G401 (cell line): ENCODE data around the gene MAFF. TPM values are rescaled to one million over a fixed set of nuclear protein-coding genes. Genes with fewer than 3 reads are reported as not detected.
A peak's percentile ranks its signal among the peaks of the same experiment; 100 is the strongest.

Source experiments
- DNase-seq: peaks from one replicate; pipeline ENCODE4 v3.0.0-alpha.2; 2015; ENCODE audit warnings: low spot score
- in situ Hi-C: cut with HindIII; loops from 2 replicates; pipeline ENCODE4 v1.10.0; 2016; ENCODE audit warnings: low sequenced_read_pairs, mixed read lengths
- total RNA-seq: library from RNA; depleted of rRNA; stranded (reverse); fragments of >200 nt; shearing (Covaris generic); gene quantifications from 2 replicates; pipeline ENCODE4 v1.2.3, GENCODE V29; 2014

The MAFF gene
- total RNA-seq, 1 experiment from 2014 or later: 11.9 TPM

GRCh38 chr22:38201371-38201710 lies 453 bp upstream of the MAFF start:
- in situ Hi-C loops: no loop called here

GRCh38 chr22:38202437-38203089 lies 769 bp downstream of the MAFF start:
- in situ Hi-C loops: no loop called here
- no peak for DNase-seq

More at GRCh38 chr22:38201371-38201710, 453 bp upstream of the MAFF start:
- DNase-seq: no peak

- no peak for DNase-seq
- in situ Hi-C loops: no loop called here
Observed at GRCh38 chr22:38203090-38203810, 1.5 kb downstream of the MAFF start.

GRCh38 chr22:38203855-38204514 lies 2.2 kb downstream of the MAFF start:
- DNase-seq: no peak
- in situ Hi-C loops: no loop called here

GRCh38 chr22:38204784-38205183 lies 3.0 kb downstream of the MAFF start:
- DNase-seq: no peak
- in situ Hi-C loops: no loop called here

GRCh38 chr22:38205261-38206128 lies 3.7 kb downstream of the MAFF start:
- in situ Hi-C loops: no loop called here

GRCh38 chr22:38207898-38208432 lies 6.2 kb downstream of the MAFF start:
- in situ Hi-C loops: no loop called here
- DNase-seq: no peak

More at GRCh38 chr22:38205261-38206128, 3.7 kb downstream of the MAFF start:
- no peak for DNase-seq

- in situ Hi-C loops: no loop called here
Observed at GRCh38 chr22:38208551-38208968, 6.8 kb downstream of the MAFF start.

GRCh38 chr22:38211556-38211955 lies 9.8 kb downstream of the MAFF start:
- in situ Hi-C loops: no loop called here
- no peak for DNase-seq

More at GRCh38 chr22:38208551-38208968, 6.8 kb downstream of the MAFF start:
- no peak for DNase-seq

- in situ Hi-C loops: no loop called here
Observed at GRCh38 chr22:38212442-38212841, 10.6 kb downstream of the MAFF start.

GRCh38 chr22:38213319-38213989 lies 11.7 kb downstream of the MAFF start:
- in situ Hi-C loops: no loop called here
- no peak for DNase-seq

More at GRCh38 chr22:38212442-38212841, 10.6 kb downstream of the MAFF start:
- no peak for DNase-seq

GRCh38 chr22:38213990-38214301 lies 12.2 kb downstream of the MAFF start:
- no peak for DNase-seq
- in situ Hi-C loops: no loop called here

GRCh38 chr22:38214302-38215056 lies 12.7 kb downstream of the MAFF start:
- DNase-seq: no peak
- in situ Hi-C loops: no loop called here

GRCh38 chr22:38215156-38216038 lies 13.6 kb downstream of the MAFF start:
- in situ Hi-C loops: no loop called here
- no peak for DNase-seq

- in situ Hi-C loops: no loop called here
- no peak for DNase-seq
Observed at GRCh38 chr22:38218661-38219622, 17.1 kb downstream of the MAFF start.

GRCh38 chr22:38219632-38220031 lies 17.8 kb downstream of the MAFF start:
- DNase-seq: peak; percentile 70
- in situ Hi-C loops: no loop called here
